Measurements from ENCODE around the gene TRIO.

The TRIO gene

GRCh38 chr5:14450742-14451141 is 307.6 kb downstream of the TRIO start:
- Histone ChIP-seq H3K27me3 (ENCODE audit: low read depth) (no peaks in the 10 kb centered on the region), H3K9me3 (no peaks in the 10 kb centered on the region), H3K4me1 (peaks cover 23% of the 10 kb centered on the region), H3K4me3 (no peak overlapping the region), H3K36me3 (replicated peaks) (no peaks in the 10 kb centered on the region)
- no peak for DNase-seq (ENCODE audit: low spot score in 2 of 2)
- in situ Hi-C loops (cut with MboI; ENCODE audit: low sequenced_read_pairs): no loop called here

- in situ Hi-C loops (cut with MboI; ENCODE audit: low sequenced_read_pairs): no loop called here
- DNase-seq (ENCODE audit: low spot score in 2 of 2): no peak
These were observed 308.7 kb downstream of the TRIO start for GRCh38 chr5:14451871-14452270.

GRCh38 chr5:14452685-14453454 is 309.7 kb downstream of the TRIO start:
- Histone ChIP-seq H3K4me1 (peaks cover 19% of the 10 kb centered on the region), H3K27me3 (ENCODE audit: low read depth) (no peaks in the 10 kb centered on the region), H3K9me3 (no peaks in the 10 kb centered on the region), H3K4me3 (no peak overlapping the region), H3K36me3 (replicated peaks) (no peaks in the 10 kb centered on the region)
- no peak for DNase-seq (ENCODE audit: low spot score in 2 of 2)
- in situ Hi-C loops (cut with MboI; ENCODE audit: low sequenced_read_pairs): no loop called here

More at GRCh38 chr5:14451871-14452270, 308.7 kb downstream of the TRIO start:
- H3K27me3 ChIP-seq (ENCODE audit: low read depth): no peaks in the 10 kb centered on the region
- no peaks in the 10 kb centered on the region for H3K36me3 ChIP-seq (replicated peaks)
- no peaks in the 10 kb centered on the region for H3K9me3 ChIP-seq
- no peak overlapping the region for H3K4me3 ChIP-seq
- H3K4me1 ChIP-seq: peaks cover 20% of the 10 kb centered on the region

GRCh38 chr5:14453481-14453880 is 310.3 kb downstream of the TRIO start:
- H3K27me3 ChIP-seq (ENCODE audit: low read depth): no peaks in the 10 kb centered on the region
- no peaks in the 10 kb centered on the region for H3K36me3 ChIP-seq (replicated peaks)
- H3K4me1 ChIP-seq: peaks cover 14% of the 10 kb centered on the region
- no peak for DNase-seq (ENCODE audit: low spot score in 2 of 2)
- H3K4me3 ChIP-seq: no peak overlapping the region
- in situ Hi-C loops (cut with MboI; ENCODE audit: low sequenced_read_pairs): no loop called here
- no peaks in the 10 kb centered on the region for H3K9me3 ChIP-seq

- H3K27me3 ChIP-seq (ENCODE audit: low read depth): no peaks in the 10 kb centered on the region
- in situ Hi-C loops (cut with MboI; ENCODE audit: low sequenced_read_pairs): no loop called here
- DNase-seq (ENCODE audit: low spot score in 2 of 2): no peak
- peaks cover 8% of the 10 kb centered on the region; the same call in 1 of the 2 replicates for H3K4me1 ChIP-seq
- no peaks in the 10 kb centered on the region for H3K36me3 ChIP-seq (replicated peaks)
- no peaks in the 10 kb centered on the region for H3K9me3 ChIP-seq
- H3K4me3 ChIP-seq: no peak overlapping the region
These were observed 312.7 kb downstream of the TRIO start for GRCh38 chr5:14455814-14456321.

GRCh38 chr5:14457476-14457875 is 314.3 kb downstream of the TRIO start:
- no peak for DNase-seq (ENCODE audit: low spot score in 2 of 2)
- peaks cover 6% of the 10 kb centered on the region; the same call in 1 of the 2 replicates for H3K4me1 ChIP-seq
- H3K36me3 ChIP-seq (replicated peaks): no peaks in the 10 kb centered on the region
- H3K4me3 ChIP-seq: no peak overlapping the region
- H3K27me3 ChIP-seq (ENCODE audit: low read depth): no peaks in the 10 kb centered on the region
- no peaks in the 10 kb centered on the region for H3K9me3 ChIP-seq
- in situ Hi-C loops (cut with MboI; ENCODE audit: low sequenced_read_pairs): no loop called here

GRCh38 chr5:14458414-14458813 is 315.3 kb downstream of the TRIO start:
- no peak overlapping the region for H3K4me3 ChIP-seq
- H3K4me1 ChIP-seq: peaks cover under 1% of the 10 kb centered on the region; the same call in 1 of the 2 replicates
- no peaks in the 10 kb centered on the region for H3K36me3 ChIP-seq (replicated peaks)
- no peaks in the 10 kb centered on the region for H3K9me3 ChIP-seq
- in situ Hi-C loops (cut with MboI; ENCODE audit: low sequenced_read_pairs): no loop called here
- no peaks in the 10 kb centered on the region for H3K27me3 ChIP-seq (ENCODE audit: low read depth)
- no peak for DNase-seq (ENCODE audit: low spot score in 2 of 2)

- Histone ChIP-seq H3K9me3 (no peaks in the 10 kb centered on the region), H3K4me1 (no peaks in the 10 kb centered on the region), H3K27me3 (ENCODE audit: low read depth) (no peaks in the 10 kb centered on the region), H3K36me3 (replicated peaks) (no peaks in the 10 kb centered on the region; the same call in 1 of the 2 replicates), H3K4me3 (no peak overlapping the region)
- in situ Hi-C loops (cut with MboI; ENCODE audit: low sequenced_read_pairs): no loop called here
- DNase-seq (ENCODE audit: low spot score in 2 of 2): no peak
These were observed 317.8 kb downstream of the TRIO start for GRCh38 chr5:14460844-14461398.

GRCh38 chr5:14462681-14463080 is 319.5 kb downstream of the TRIO start:
- Histone ChIP-seq H3K27me3 (ENCODE audit: low read depth) (no peaks in the 10 kb centered on the region), H3K4me3 (no peak overlapping the region), H3K4me1 (no peaks in the 10 kb centered on the region), H3K36me3 (replicated peaks) (no peaks in the 10 kb centered on the region; the same call in none of the 2 replicates), H3K9me3 (no peaks in the 10 kb centered on the region)
- in situ Hi-C loops (cut with MboI; ENCODE audit: low sequenced_read_pairs): no loop called here
- no peak for DNase-seq (ENCODE audit: low spot score in 2 of 2)

GRCh38 chr5:14463629-14464028 is 320.5 kb downstream of the TRIO start:
- in situ Hi-C loops (cut with MboI; ENCODE audit: low sequenced_read_pairs): no loop called here
- no peaks in the 10 kb centered on the region for H3K27me3 ChIP-seq (ENCODE audit: low read depth)
- DNase-seq (ENCODE audit: low spot score in 2 of 2): no peak
- H3K4me3 ChIP-seq: no peak overlapping the region
- no peaks in the 10 kb centered on the region; the same call in none of the 2 replicates for H3K36me3 ChIP-seq (replicated peaks)
- no peaks in the 10 kb centered on the region for H3K4me1 ChIP-seq
- no peaks in the 10 kb centered on the region for H3K9me3 ChIP-seq

- Histone ChIP-seq H3K9me3 (no peaks in the 10 kb centered on the region), H3K36me3 (replicated peaks) (no peaks in the 10 kb centered on the region; the same call in none of the 2 replicates), H3K27me3 (ENCODE audit: low read depth) (no peaks in the 10 kb centered on the region), H3K4me1 (no peaks in the 10 kb centered on the region), H3K4me3 (no peak overlapping the region)
- in situ Hi-C loops (cut with MboI; ENCODE audit: low sequenced_read_pairs): no loop called here
- no peak for DNase-seq (ENCODE audit: low spot score in 2 of 2)
These were observed 321.0 kb downstream of the TRIO start for GRCh38 chr5:14464096-14464495.

- DNase-seq (ENCODE audit: low spot score in 2 of 2): no peak
- no peaks in the 10 kb centered on the region; the same call in none of the 2 replicates for H3K36me3 ChIP-seq (replicated peaks)
- no peaks in the 10 kb centered on the region for H3K4me1 ChIP-seq
- no peak overlapping the region for H3K4me3 ChIP-seq
- H3K9me3 ChIP-seq: no peaks in the 10 kb centered on the region
- in situ Hi-C loops (cut with MboI; ENCODE audit: low sequenced_read_pairs): no loop called here
- H3K27me3 ChIP-seq (ENCODE audit: low read depth): no peaks in the 10 kb centered on the region
These were observed 321.5 kb downstream of the TRIO start for GRCh38 chr5:14464671-14465070.

- H3K4me1 ChIP-seq: no peaks in the 10 kb centered on the region
- no peaks in the 10 kb centered on the region for H3K9me3 ChIP-seq
- no peaks in the 10 kb centered on the region for H3K27me3 ChIP-seq (ENCODE audit: low read depth)
- no peaks in the 10 kb centered on the region; the same call in none of the 2 replicates for H3K36me3 ChIP-seq (replicated peaks)
- no peak overlapping the region for H3K4me3 ChIP-seq
- DNase-seq (ENCODE audit: low spot score in 2 of 2): no peak
- in situ Hi-C loops (cut with MboI; ENCODE audit: low sequenced_read_pairs): no loop called here
These were observed 322.0 kb downstream of the TRIO start for GRCh38 chr5:14465116-14465515.

GRCh38 chr5:14465776-14466175 is 322.6 kb downstream of the TRIO start:
- in situ Hi-C loops (cut with MboI; ENCODE audit: low sequenced_read_pairs): no loop called here
- Histone ChIP-seq H3K4me1 (no peaks in the 10 kb centered on the region), H3K4me3 (no peak overlapping the region), H3K36me3 (replicated peaks) (no peaks in the 10 kb centered on the region; the same call in none of the 2 replicates), H3K27me3 (ENCODE audit: low read depth) (no peaks in the 10 kb centered on the region), H3K9me3 (no peaks in the 10 kb centered on the region)
- DNase-seq (ENCODE audit: low spot score in 2 of 2): no peak

Measured in HAP-1 (cell line).